ENCODE data around the gene NAP1L1.

The NAP1L1 gene

GRCh38 chr12:76083904-76084862 is at the start of gene NAP1L1:
TSS of gene NAP1L1 (minus strand) at chr12:76084685. CDS start at chr12:76074219, 10,466 bp downstream.
- DNase-seq (ENCODE audit: low read depth in 3 of 3) = peak; percentile 92 to 96 (median 96)

GRCh38 chr12:76127588-76127987 is 43.1 kb upstream of the NAP1L1 start:
- DNase-seq (ENCODE audit: low read depth in 3 of 3) = no peak

GRCh38 chr12:76124456-76124855 is 40.0 kb upstream of the NAP1L1 start:
- no peak for DNase-seq (ENCODE audit: low read depth in 3 of 3)

GRCh38 chr12:76123259-76124212 is 39.1 kb upstream of the NAP1L1 start:
- no peak for DNase-seq (ENCODE audit: low read depth in 3 of 3)

- DNase-seq (ENCODE audit: low read depth in 3 of 3) = no peak
These were observed 35.4 kb upstream of the NAP1L1 start for GRCh38 chr12:76119887-76120286.

- no peak for DNase-seq (ENCODE audit: low read depth in 3 of 3)
These were observed 33.3 kb upstream of the NAP1L1 start for GRCh38 chr12:76117751-76118150.

GRCh38 chr12:76117067-76117691 is 32.7 kb upstream of the NAP1L1 start:
- DNase-seq (ENCODE audit: low read depth in 3 of 3) = no peak

- DNase-seq (ENCODE audit: low read depth in 3 of 3) = no peak
These were observed 29.6 kb upstream of the NAP1L1 start for GRCh38 chr12:76113800-76114757.

GRCh38 chr12:76111209-76111749 is 26.8 kb upstream of the NAP1L1 start:
- no peak for DNase-seq (ENCODE audit: low read depth in 3 of 3)

GRCh38 chr12:76109879-76110278 is 25.4 kb upstream of the NAP1L1 start:
- DNase-seq (ENCODE audit: low read depth in 3 of 3) = no peak

GRCh38 chr12:76108356-76108755 is 23.9 kb upstream of the NAP1L1 start:
- no peak for DNase-seq (ENCODE audit: low read depth in 3 of 3)

- DNase-seq (ENCODE audit: low read depth in 3 of 3) = no peak
These were observed 22.1 kb upstream of the NAP1L1 start for GRCh38 chr12:76106631-76107030.

- no peak for DNase-seq (ENCODE audit: low read depth in 3 of 3)
These were observed 19.5 kb upstream of the NAP1L1 start for GRCh38 chr12:76103958-76104357.

GRCh38 chr12:76101739-76102385 is 17.4 kb upstream of the NAP1L1 start:
- no peak for DNase-seq (ENCODE audit: low read depth in 3 of 3)

GRCh38 chr12:76096079-76096646 is 11.7 kb upstream of the NAP1L1 start:
- no peak for DNase-seq (ENCODE audit: low read depth in 3 of 3)

- DNase-seq (ENCODE audit: low read depth in 3 of 3) = no peak
These were observed 10.3 kb upstream of the NAP1L1 start for GRCh38 chr12:76094754-76095153.

GRCh38 chr12:76091246-76091754 is 6.8 kb upstream of the NAP1L1 start:
- no peak for DNase-seq (ENCODE audit: low read depth in 3 of 3)

GRCh38 chr12:76085520-76085868 is 1.0 kb upstream of the NAP1L1 start:
- peak in 1 of 3 donors; percentile 9 for DNase-seq (ENCODE audit: low read depth in 3 of 3)

GRCh38 chr12:76084863-76085519 is 506 bp upstream of the NAP1L1 start:
- DNase-seq (ENCODE audit: low read depth in 3 of 3) = no peak

Data from stimulated activated CD4-positive, alpha-beta T cell treated with anti-CD3 and anti-CD28 coated beads, TNF-alpha, amount 100 ng/mL, for 48 hours (primary cell).